ENCODE measurements around the gene SRSF1. TPM values are rescaled to one million over a fixed set of nuclear protein-coding genes. Genes with fewer than 3 reads are reported as not detected.
A peak's percentile ranks its signal among the peaks of the same experiment; 100 is the strongest.

The SRSF1 gene
- total and polyA plus RNA-seq, 12 donors, result 105 to 276 (median 186) TPM

GRCh38 chr17:57966246-57966645, 40.8 kb downstream of the SRSF1 start:
- TF ChIP-seq POLR2A (IDR thresholded peaks at IDR 0.05), result no peak
- no peak for TF ChIP-seq CTCF (IDR thresholded peaks at IDR 0.05)
- no peak overlapping the region for H3K4me3 ChIP-seq
- 85 to 95% (median 91%) methylated on average over 4 to 5 of the region's 5 CpGs for WGBS, 4 donors
- peak in 2 of 7 donors; percentile 0 to 10 for DNase-seq
- no peaks in the 10 kb centered on the region for H3K27me3 ChIP-seq
- H3K9me3 ChIP-seq (replicated peaks in 1 of 3), result no peaks in the 10 kb centered on the region
- intact Hi-C loops (cut with DNase I), result no loop called here
- H3K27ac ChIP-seq, result no peak overlapping the region
- H3K36me3 ChIP-seq (replicated peaks in 1 of 2), result no peaks in the 10 kb centered on the region
- H3K4me1 ChIP-seq (replicated peaks in 1 of 2), result no peaks in the 10 kb centered on the region

- intact Hi-C loops (cut with DNase I), result no loop called here
- peak in 2 of 7 donors; percentile 5 to 45 for DNase-seq
- WGBS, 4 donors, result 85 to 90% (median 87%) methylated on average over 16 to 26 of the region's 26 CpGs
- no peak for TF ChIP-seq CTCF (IDR thresholded peaks at IDR 0.05)
- Histone ChIP-seq H3K36me3 (replicated peaks in 1 of 2) (no peaks in the 10 kb centered on the region), H3K27me3 (no peaks in the 10 kb centered on the region), H3K4me3 (no peak overlapping the region), H3K9me3 (replicated peaks in 1 of 3) (no peaks in the 10 kb centered on the region), H3K27ac (no peak overlapping the region), H3K4me1 (replicated peaks in 1 of 2) (no peaks in the 10 kb centered on the region)
Measured at GRCh38 chr17:57965521-57966160, 41.4 kb downstream of the SRSF1 start.

GRCh38 chr17:57963149-57963511, 43.9 kb downstream of the SRSF1 start:
- Histone ChIP-seq H3K27me3 (no peaks in the 10 kb centered on the region), H3K9me3 (replicated peaks in 1 of 3) (no peaks in the 10 kb centered on the region), H3K27ac (no peak overlapping the region), H3K4me3 (no peak overlapping the region), H3K4me1 (replicated peaks in 1 of 2) (no peaks in the 10 kb centered on the region), H3K36me3 (replicated peaks in 1 of 2) (no peaks in the 10 kb centered on the region)
- intact Hi-C loops (cut with DNase I), result no loop called here
- peak in 1 of 7 donors; percentile 37 for DNase-seq
- no peak for TF ChIP-seq POLR2A (IDR thresholded peaks at IDR 0.05)
- WGBS, 4 donors, result 86 to 94% (median 90%) methylated on average over 6 of the region's 6 CpGs

GRCh38 chr17:57962279-57963148, 44.5 kb downstream of the SRSF1 start:
- H3K27me3 ChIP-seq, result no peaks in the 10 kb centered on the region
- 67 to 75% (median 71%) methylated on average over 7 to 8 of the region's 8 CpGs for WGBS, 4 donors
- peak in 3 of 7 donors; percentile 2 to 46 (median 6) for DNase-seq
- no peak for TF ChIP-seq CTCF (IDR thresholded peaks at IDR 0.05)
- TF ChIP-seq POLR2A (IDR thresholded peaks at IDR 0.05), result no peak
- no peaks in the 10 kb centered on the region for H3K9me3 ChIP-seq (replicated peaks in 1 of 3)
- intact Hi-C loops (cut with DNase I), result no loop called here
- H3K36me3 ChIP-seq (replicated peaks in 1 of 2), result no peaks in the 10 kb centered on the region
- no peak overlapping the region for H3K4me3 ChIP-seq
- no peaks in the 10 kb centered on the region for H3K4me1 ChIP-seq (replicated peaks in 1 of 2)
- no peak overlapping the region for H3K27ac ChIP-seq
